ENCODE measurements around the gene ABL1.

DNA sequence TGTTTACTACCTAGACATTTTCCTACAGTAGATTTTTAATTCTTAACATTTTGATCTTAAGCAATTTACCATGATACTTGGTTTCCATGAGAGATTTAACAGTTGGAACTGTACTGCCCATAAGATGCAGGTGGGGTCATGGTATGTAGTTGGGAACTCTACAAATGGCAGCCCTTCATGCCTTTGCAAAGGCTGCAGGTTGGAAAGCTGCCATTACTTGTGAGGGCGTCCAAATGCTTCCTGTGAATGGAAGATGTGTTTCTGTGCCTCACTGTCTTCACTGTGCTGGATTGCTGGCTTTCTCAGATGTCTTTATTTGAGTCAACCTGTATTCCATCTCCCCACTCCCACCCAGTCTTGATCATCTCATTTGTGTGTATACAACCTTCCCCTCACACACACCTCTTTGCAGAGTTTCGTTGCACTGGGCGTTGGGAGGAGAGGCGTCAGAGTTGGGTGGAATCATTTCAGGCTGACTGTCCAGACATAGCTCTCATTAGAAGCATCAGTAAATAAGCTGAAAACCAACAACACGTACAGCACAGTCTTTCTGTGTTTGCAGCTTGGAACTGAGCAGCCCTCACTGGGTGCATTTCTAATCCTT, 14.8 kb upstream of the ABL1 start:
- no peak for TF ChIP-seq EZH2 (optimal IDR thresholded peaks at IDR 0.05; ENCODE audit: low read depth, low read length)
- TF ChIP-seq, protein P1, sequence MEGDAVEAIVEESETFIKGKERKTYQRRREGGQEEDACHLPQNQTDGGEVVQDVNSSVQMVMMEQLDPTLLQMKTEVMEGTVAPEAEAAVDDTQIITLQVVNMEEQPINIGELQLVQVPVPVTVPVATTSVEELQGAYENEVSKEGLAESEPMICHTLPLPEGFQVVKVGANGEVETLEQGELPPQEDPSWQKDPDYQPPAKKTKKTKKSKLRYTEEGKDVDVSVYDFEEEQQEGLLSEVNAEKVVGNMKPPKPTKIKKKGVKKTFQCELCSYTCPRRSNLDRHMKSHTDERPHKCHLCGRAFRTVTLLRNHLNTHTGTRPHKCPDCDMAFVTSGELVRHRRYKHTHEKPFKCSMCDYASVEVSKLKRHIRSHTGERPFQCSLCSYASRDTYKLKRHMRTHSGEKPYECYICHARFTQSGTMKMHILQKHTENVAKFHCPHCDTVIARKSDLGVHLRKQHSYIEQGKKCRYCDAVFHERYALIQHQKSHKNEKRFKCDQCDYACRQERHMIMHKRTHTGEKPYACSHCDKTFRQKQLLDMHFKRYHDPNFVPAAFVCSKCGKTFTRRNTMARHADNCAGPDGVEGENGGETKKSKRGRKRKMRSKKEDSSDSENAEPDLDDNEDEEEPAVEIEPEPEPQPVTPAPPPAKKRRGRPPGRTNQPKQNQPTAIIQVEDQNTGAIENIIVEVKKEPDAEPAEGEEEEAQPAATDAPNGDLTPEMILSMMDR (IDR thresholded peaks at IDR 0.05; ENCODE audit: low read length): no peak
